HG03095 (cell line): ENCODE measurements around the gene ACMSD.

ENCODE experiments used
- ATAC-seq: cut with Tn5 transposase; IDR thresholded peaks from one replicate; pipeline ENCODE4 v1.9.1; 2021; ENCODE audit warnings: moderate library complexity; ENCODE audit not compliant: unreplicated experiment

Gene ACMSD

DNA sequence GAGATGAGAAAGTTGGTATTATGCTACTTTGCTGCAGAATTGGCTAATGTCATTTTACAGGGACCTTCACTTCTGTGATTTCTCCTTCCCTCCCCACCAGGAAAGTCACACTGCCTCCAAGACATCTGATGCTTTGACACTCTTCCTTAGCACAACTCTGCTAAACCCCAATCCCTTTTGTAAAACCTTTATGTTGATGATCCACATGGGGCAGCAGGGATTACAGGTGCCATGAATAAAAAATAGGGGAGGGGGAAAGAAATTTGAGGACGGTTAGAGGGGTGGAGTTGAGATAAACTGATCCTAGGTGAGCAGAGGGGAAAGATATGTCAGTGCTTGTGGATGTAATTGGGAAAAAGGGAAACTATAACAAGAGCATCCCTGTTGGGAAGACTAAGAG is 106.6 kb downstream of the ACMSD start:
- no peak for ATAC-seq

DNA sequence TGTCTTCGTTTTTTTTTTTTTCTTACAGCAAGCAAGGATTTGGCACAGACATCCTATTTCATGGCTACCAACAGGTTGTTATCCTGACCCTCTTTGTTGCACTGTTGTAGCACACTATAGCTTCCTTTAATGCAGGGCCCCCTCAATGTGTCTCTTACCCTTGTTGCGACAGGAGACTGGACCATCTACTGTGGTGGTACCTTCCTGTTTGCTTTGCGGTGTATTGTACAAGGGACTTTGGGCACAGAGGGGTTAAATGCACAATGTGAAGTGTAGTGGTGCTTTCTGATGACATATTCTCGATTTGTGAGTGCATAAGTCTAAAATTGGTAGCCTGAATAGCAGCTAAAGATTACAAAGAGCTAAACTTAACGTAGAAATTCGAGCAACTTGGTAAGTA is 107.7 kb downstream of the ACMSD start:
- no peak for ATAC-seq

DNA sequence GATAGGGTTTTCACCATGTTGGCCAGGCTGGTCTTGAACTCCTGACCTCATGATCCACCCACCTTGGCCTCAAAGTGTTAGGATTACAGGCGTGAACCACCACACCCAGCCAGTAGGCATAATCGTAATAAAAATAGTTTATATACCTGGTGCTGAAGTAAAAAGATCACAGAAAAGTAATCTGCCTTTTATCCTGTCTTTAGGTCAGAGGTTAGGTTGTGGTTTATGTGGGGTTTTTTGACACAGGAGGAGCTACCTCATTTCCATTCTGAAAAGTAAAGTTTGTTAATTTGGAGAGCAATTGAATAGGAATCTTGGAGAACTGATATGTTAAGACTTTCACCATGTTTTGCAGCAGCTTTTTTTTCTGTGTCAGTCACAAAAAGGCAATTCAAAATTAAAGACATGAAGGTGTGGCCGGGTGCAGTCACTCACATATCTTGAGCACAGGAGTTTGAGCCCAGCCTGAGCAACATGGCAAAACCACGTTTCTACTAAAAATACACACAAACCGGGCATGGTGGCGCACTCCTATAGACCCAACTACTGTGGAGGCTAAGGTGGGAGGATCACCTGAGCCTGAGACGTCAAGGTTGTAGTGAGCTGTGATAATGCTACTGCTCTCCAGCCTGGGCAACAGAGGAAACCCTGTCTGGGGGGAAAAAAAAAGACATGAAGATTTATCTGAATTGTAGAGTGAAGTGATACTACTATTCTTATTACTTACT is 111.7 kb downstream of the ACMSD start:
- no peak for ATAC-seq

GRCh38 chr2:134950886-134951285 is 112.5 kb downstream of the ACMSD start:
- no peak for ATAC-seq
